ENCODE measurements around the gene ISLR.

The ISLR gene

GRCh38 chr15:74197176-74197965 is 23.9 kb downstream of the ISLR start:
- DNase-seq = no peak

DNA sequence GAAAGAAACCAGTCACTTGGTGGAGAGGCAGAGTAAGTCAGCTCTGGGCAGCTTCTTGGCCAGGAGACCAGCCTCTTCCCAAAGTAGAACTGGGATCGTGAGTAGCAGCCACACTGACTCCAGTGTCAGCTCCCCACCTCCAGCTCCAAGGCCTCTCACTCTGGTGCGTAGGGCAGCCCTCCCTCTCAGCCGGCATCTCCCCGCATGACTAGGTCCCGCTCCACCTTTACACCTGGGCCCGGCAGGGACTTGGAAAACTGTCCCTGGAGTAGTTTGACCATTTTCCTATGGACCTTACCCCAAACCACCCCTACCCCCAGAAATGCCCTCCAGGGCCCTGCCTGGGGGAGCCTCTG is 25.8 kb downstream of the ISLR start:
- DNase-seq = no peak

- no peak for DNase-seq
Observed at GRCh38 chr15:74200412-74200815, 26.9 kb downstream of the ISLR start.

DNA sequence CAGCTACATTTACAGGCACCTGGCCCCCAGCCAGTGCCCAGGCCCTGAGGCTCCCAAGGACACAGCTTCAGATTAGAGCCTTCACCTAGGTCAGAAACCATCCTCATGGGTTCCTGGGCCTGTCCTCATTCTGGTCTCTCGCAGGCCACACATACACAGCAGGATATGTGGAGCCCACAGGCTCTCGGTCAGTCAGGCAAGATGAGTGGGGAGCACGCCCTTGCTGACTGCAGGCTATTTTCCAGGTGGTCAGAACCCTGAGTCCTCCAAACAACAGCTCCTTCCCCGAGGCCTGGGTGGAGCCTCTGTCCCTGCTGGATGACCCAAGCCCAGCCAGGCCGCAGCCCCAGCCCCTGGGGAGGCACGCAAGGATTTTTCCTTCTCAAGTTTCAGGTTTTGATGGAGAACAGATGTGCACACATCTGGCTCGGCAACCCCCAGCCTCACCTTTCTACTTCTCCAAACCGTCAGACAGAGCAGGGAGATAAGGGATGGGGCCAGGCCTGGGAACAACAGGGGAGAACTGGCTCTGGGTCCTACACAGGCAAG is 27.4 kb downstream of the ISLR start:
- DNase-seq = no peak

GRCh38 chr15:74201710-74202420 is 28.4 kb downstream of the ISLR start:
- DNase-seq = no peak

GRCh38 chr15:74202452-74203401 is 29.2 kb downstream of the ISLR start, which contains the start of gene STRA6:
TSS of gene STRA6 (minus strand) at chr15:74202787. CDS start at chr15:74202267, 520 bp downstream.
- DNase-seq = no peak

DNA sequence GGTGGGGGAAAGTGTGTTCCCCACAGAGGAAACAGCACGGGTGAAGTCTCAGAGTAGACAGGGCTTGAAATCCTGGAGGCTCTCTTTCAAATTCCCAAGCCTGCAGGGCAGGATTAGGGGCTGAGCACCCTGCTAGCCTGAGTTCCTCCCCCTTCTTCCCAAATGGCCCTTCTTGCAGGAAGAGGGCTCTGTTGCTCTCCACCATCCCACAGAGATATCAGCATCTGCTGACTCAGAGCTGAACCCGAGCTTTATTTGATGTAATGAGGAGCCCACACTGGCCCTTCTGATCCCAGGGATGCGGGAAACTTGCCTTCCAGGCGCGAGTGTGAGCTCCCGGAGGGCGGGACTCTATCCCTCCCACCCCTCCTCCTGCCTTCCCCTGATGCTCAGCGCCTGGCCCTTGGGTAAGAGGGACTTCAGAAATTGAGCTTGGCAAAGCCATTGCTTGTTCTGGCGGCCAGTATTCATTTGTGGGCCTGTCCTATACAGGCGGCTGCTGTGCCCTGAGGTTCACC is 30.5 kb downstream of the ISLR start:
- DNase-seq = no peak

GRCh38 chr15:74205582-74205947 is 32.1 kb downstream of the ISLR start:
- no peak for DNase-seq

- no peak for DNase-seq
Observed at GRCh38 chr15:74206801-74207281, 33.3 kb downstream of the ISLR start.

DNA sequence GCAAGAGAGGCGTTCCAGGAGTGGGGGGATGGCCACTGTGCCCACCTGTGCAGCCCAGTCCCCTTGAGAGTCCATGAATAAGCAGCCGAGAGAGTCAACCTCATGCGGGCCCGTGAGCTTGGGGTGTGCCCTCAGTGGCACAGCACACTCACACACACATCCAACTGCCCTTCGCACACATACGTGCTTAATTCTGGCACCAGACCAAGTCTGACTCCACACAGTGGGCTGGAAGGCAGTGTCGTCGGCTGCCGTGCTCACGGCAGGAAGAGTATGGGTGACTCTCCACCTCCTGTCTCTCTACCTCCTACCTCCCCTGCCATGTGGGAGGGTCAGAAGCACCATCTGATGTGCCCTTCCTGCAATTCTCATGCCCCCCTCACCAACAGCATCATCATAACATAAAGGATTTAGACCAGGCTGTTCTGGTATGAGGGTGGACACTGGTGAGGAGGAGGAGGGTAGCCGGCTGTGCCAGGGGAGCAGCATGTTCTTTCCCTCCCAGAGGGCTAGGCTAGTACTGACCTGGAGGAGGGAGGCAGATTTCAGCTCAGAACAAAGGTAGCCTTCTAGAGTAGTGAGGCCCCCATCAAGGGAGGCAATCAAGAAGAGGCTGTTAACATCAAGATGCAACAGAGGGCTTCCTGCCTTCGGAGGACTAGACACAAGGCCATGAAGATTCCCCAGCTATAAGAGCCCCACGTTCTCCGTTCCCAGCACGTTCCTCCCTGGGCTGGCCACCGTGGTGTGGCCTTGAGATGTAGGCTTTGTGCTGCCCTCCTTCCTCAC is 34.3 kb downstream of the ISLR start:
- DNase-seq = no peak

DNA sequence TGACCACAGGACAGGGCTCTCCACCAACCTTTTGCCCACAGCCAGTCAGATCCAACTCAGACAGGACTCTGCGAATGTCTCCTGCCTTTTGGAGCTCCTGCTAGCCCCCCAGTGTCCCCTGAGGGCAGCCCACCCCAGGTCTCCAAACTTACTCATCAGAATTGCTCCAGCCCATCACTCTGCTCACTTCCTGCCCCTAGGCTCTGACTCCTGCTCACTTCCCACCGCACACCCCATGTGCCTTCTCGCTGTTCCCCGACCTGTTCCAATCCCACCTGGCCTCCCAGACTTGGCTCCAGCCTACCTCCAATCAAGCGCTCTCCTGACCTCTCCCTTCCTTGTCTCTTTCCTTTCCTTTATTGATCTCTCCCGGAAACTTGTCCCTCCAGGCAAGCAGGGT is 35.0 kb downstream of the ISLR start:
- DNase-seq = no peak

- no peak for DNase-seq
Observed at GRCh38 chr15:74208901-74209559, 35.5 kb downstream of the ISLR start.

- DNase-seq = no peak
Observed at GRCh38 chr15:74209560-74209958, 36.0 kb downstream of the ISLR start.

- DNase-seq = no peak
Observed at GRCh38 chr15:74209997-74210671, 36.6 kb downstream of the ISLR start.

- no peak for DNase-seq
Observed at GRCh38 chr15:74210729-74211128, 37.2 kb downstream of the ISLR start.

GRCh38 chr15:74211656-74212055 is 38.1 kb downstream of the ISLR start:
- no peak for DNase-seq

GRCh38 chr15:74212494-74212893 is 39.0 kb downstream of the ISLR start:
- DNase-seq = no peak

DNA sequence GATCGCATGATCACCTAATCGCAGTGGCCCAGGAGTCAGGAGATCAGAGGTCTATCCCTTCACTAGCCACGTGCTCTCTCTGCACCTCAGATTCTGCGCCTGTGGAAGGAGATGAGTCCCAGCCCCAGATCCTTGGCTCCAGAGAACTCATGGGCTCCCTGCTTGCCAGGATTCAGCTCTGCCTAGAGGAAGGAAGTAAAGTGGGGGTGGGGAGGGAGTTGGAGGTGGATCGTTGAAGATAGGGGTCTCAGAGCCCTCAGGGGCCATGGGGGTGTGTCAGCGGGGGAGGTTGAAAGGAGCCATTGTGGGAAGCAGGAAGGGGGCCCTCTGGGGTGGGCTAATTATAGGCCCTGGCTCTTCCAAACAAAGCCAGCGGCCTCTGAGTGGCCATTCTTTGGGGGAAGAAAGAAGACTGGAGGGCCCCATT is 40.4 kb downstream of the ISLR start:
- DNase-seq = no peak

GRCh38 chr15:74214324-74215021 is 41.0 kb downstream of the ISLR start:
- DNase-seq = no peak

DNA sequence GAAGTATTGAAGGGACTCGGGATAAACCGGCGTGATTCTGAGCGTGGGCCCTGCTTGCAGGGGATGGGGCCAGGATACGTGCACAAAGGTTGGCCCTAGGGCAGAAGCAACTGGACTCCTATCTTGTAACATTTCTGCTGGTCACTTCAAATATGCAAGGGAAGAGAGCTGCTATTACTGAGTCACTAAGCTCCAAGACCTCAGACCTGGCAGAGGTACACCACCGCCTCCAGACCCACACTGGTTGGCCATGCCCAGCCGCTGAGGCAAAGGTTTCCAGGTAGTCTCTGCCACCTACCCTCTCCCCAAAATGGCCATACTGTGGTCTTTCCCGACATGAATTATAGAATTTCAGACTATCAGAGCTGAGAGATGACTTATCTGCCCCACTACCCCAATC is 42.4 kb downstream of the ISLR start:
- no peak for DNase-seq
